Activated T-cell treated with anti-CD3 and anti-CD28 coated beads, Interleukin-2, amount 50 U/mL, for 24 hours (primary cell): ENCODE data around the gene CASQ2.

Experiments used
- DNase-seq: peaks from one replicate; pipeline ENCODE4 v3.0.0-alpha.2; 2020
- H3K27ac Mint-ChIP-seq: 2 replicates; pipeline ENCODE4 v1.8.0; 2020; ENCODE audit warnings: mild to moderate bottlenecking, mixed read lengths
- H3K27me3 Mint-ChIP-seq: 2 replicates; pipeline ENCODE4 v1.8.0; 2020; ENCODE audit warnings: mixed read lengths
- H3K36me3 Mint-ChIP-seq: 2 replicates; pipeline ENCODE4 v1.8.0; 2020; ENCODE audit warnings: low read depth, mixed read lengths
- H3K4me1 Mint-ChIP-seq: 2 replicates; pipeline ENCODE4 v1.8.0; 2020; ENCODE audit warnings: low read depth, mixed read lengths
- H3K4me3 Mint-ChIP-seq: 2 replicates; pipeline ENCODE4 v1.8.0; 2020; ENCODE audit warnings: mild to moderate bottlenecking, moderate library complexity, mixed read lengths
- H3K9me3 Mint-ChIP-seq: 2 replicates; pipeline ENCODE4 v1.8.0; 2020; ENCODE audit warnings: mixed read lengths

CASQ2 gene

DNA sequence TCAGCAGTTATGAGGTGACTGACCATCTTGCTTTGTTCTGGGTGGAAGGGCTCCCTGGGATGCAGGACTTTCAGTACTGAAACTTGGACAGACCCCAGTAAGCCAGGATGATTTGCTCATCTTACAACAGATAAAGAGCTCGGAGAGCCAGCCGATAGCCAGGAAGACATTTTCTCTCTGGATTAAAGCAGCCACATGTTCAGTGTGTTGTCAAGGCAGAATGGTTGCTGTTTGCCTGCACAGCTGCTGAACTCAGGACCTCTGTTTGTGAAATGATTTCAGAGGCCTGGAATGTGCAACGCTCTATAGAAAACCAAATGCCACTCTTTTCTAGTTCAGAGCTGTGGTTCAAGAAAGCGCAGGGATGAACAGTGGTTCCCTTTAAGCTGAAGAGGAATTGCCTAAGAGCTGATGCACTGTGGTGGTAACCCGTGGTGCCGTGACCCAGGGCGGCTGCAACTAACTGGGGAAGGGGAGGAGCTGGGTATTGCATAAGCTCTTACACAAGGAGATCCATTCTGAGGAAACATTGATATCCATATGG is 40.7 kb downstream of the CASQ2 start:
- Mint-ChIP-seq H3K4me1 (no peaks in the 10 kb centered on the region), H3K27me3 (peaks cover 3% of the 10 kb centered on the region), H3K9me3 (no peaks in the 10 kb centered on the region), H3K27ac (no peak overlapping the region), H3K4me3 (no peak overlapping the region), H3K36me3 (no peaks in the 10 kb centered on the region)
- no peak for DNase-seq

DNA sequence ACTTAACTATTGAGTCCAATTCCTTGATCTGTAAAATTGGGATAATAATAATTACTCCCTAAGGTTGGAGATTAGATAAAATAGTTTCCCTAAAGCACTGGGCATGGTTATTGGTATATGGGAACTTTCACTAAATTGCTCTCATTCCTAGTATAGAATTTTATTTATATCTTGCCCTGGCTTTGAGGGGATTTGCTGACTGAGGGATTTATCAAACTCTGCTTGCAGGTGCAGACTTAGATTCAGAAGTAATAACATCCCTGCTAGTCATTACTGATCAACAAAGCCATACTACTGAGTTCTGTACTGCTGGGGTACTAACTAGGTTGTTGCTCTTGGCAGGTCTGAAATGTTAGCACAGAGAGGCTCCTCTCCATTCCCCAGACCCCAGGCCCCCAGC is 41.9 kb downstream of the CASQ2 start:
- Mint-ChIP-seq H3K27me3 (peaks cover 6% of the 10 kb centered on the region), H3K4me1 (no peaks in the 10 kb centered on the region), H3K36me3 (no peaks in the 10 kb centered on the region), H3K9me3 (no peaks in the 10 kb centered on the region), H3K4me3 (no peak overlapping the region), H3K27ac (no peak overlapping the region)
- DNase-seq, result no peak

DNA sequence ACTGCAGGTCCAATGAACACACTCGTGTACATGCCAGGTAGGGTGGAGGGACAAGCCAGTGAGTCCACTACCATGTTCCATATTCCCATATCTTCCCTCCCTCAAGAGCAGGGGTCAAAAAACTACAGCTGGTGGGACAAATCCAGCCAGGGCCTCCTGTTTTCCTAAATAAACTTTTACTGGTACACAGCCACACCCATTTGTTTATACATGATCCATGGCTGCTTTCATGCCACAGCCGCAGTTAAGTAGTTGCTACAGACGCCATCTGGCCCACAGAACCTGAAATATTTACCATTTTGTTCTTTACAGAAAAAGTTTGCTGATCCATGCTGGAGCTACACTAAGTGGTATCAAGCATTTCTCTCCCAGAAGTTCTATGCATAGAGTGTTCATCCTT is 42.4 kb downstream of the CASQ2 start:
- DNase-seq, result no peak
- Mint-ChIP-seq H3K4me3 (no peak overlapping the region), H3K36me3 (no peaks in the 10 kb centered on the region), H3K27me3 (peaks cover 6% of the 10 kb centered on the region), H3K4me1 (no peaks in the 10 kb centered on the region), H3K27ac (no peak overlapping the region), H3K9me3 (no peaks in the 10 kb centered on the region)

- no peak overlapping the region for H3K4me3 Mint-ChIP-seq
- H3K9me3 Mint-ChIP-seq, result no peaks in the 10 kb centered on the region
- H3K36me3 Mint-ChIP-seq, result no peaks in the 10 kb centered on the region
- no peaks in the 10 kb centered on the region for H3K4me1 Mint-ChIP-seq
- no peak overlapping the region for H3K27ac Mint-ChIP-seq
- DNase-seq, result no peak
- peaks cover 6% of the 10 kb centered on the region for H3K27me3 Mint-ChIP-seq
These were observed 42.9 kb downstream of the CASQ2 start for GRCh38 chr1:115725600-115725999.

DNA sequence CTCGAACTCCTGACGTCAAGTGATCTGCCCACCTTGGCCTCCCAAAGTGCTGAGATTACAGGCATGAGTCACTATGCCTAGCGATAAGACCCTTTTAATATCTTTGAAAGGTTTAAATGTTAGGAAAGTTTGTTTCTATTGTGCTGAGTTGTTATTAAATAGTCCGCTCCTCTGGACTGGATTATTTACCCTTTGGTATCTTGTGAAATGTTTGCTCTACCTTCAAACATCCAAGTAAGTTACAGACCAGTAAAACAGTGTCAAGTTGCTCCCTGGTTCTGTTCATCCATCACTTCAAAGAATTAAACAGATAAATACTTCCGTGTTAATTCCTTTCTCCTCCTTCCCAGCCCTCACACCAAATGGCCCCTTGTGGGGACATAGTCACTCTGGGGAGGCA is 44.8 kb downstream of the CASQ2 start:
- Mint-ChIP-seq H3K4me1 (no peaks in the 10 kb centered on the region), H3K27ac (no peak overlapping the region), H3K4me3 (no peak overlapping the region), H3K9me3 (no peaks in the 10 kb centered on the region), H3K36me3 (no peaks in the 10 kb centered on the region), H3K27me3 (peaks cover 6% of the 10 kb centered on the region)
- no peak for DNase-seq

DNA sequence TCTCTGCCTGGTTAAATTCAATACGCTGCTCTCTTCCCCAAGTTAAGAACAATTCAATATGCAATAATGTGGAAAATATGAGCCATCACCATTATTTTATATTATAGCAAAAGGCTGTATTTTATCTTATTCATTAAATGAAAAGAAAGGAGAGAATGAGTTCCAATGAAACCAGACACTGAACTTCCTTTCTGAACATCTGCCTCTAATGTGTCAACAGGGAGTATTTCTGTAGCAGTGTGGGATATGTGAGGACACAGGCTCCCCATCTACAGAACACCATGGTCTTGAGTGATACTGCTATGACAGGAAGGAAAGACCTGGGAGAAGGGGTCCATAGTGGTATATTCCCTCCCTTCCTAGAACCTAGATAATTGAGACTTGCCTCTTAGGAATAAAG is 46.3 kb downstream of the CASQ2 start:
- H3K36me3 Mint-ChIP-seq, result no peaks in the 10 kb centered on the region
- H3K9me3 Mint-ChIP-seq, result no peaks in the 10 kb centered on the region
- no peak for DNase-seq
- H3K4me1 Mint-ChIP-seq, result no peaks in the 10 kb centered on the region
- peaks cover 19% of the 10 kb centered on the region for H3K27me3 Mint-ChIP-seq
- no peak overlapping the region for H3K27ac Mint-ChIP-seq
- H3K4me3 Mint-ChIP-seq, result no peak overlapping the region

DNA sequence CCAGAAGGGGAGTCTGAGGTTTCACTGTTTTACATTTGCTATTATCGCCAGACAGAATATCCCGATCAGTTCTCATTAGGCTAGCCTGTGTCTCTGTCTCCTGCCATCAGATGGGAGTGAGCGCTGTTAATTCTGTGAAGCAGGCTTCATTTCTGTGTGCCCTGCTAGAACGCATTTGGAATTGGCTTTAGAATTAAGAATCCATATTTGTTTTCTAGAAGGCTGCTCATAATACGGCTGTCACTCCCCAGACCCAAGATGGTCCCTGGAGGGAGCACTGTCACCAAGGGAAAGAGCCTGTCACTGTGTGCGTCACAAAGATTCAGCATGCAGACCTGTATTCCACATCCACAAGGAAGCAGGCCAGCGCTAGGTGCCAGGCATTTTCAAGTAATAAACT is 49.2 kb downstream of the CASQ2 start:
- Mint-ChIP-seq H3K27ac (no peak overlapping the region), H3K27me3 (peaks cover 29% of the 10 kb centered on the region), H3K4me3 (no peak overlapping the region), H3K4me1 (no peaks in the 10 kb centered on the region), H3K36me3 (no peaks in the 10 kb centered on the region), H3K9me3 (no peaks in the 10 kb centered on the region)
- no peak for DNase-seq

DNA sequence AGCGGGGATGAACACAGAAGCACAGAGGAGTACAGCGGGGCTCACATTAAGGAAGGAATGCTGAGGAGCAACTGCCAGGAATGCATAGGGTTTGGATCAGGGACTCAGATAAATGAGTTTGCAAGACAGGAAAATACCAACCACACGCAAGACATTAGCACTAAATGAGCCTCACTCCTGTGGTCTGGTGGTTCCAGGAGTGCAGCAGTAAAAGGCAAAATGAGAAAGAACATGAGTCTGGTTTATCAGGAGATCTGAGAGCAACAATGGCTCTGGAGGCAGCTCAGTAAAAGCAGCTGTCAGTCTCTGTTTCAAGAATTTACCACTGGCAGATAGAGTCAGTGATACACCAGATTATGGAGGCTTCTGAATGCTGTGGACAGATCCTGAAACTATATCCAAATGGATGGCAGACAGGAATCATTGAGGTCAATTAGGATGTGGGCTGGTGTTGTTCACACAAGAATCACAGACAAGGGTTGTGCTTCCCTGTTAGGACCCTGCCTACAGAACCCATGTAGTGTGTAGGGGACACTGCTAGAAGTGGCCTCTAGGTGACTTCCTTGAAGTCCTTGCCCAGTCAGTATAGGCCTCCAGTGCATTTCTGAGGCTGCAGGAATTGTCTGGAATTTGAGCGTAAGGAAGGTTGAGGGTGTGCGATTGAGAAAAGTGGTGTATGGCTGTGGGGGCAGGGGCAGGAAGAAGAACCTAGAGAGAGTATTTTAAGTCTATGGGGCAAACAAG is 50.3 kb downstream of the CASQ2 start:
- H3K27ac Mint-ChIP-seq, result no peak overlapping the region
- H3K4me3 Mint-ChIP-seq, result no peak overlapping the region
- H3K4me1 Mint-ChIP-seq, result no peaks in the 10 kb centered on the region
- no peak for DNase-seq
- H3K9me3 Mint-ChIP-seq, result no peaks in the 10 kb centered on the region
- no peaks in the 10 kb centered on the region for H3K36me3 Mint-ChIP-seq
- H3K27me3 Mint-ChIP-seq, result peaks cover 27% of the 10 kb centered on the region

DNA sequence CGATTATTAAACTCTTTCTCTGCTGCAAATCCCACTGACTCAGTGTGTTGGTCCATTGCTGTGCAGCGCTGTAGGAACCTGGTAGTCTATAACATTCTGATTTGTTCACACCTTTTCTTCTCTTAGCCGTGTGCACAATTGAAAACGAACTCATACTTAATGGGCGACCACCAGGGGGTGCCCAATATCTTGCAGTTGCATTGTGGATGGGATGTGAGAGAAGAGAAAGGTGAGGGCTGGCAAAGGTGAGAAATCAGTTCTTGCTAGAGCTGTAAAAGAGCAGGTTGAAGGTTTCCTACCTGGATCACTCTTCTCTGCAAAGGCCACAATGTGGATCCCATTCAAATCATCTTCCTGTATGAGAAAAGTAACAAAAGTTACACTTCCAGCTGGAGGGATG is 51.0 kb downstream of the CASQ2 start:
- no peaks in the 10 kb centered on the region for H3K36me3 Mint-ChIP-seq
- H3K9me3 Mint-ChIP-seq, result no peaks in the 10 kb centered on the region
- H3K27me3 Mint-ChIP-seq, result peaks cover 26% of the 10 kb centered on the region
- H3K4me3 Mint-ChIP-seq, result no peak overlapping the region
- no peak for DNase-seq
- H3K4me1 Mint-ChIP-seq, result no peaks in the 10 kb centered on the region
- H3K27ac Mint-ChIP-seq, result no peak overlapping the region

DNA sequence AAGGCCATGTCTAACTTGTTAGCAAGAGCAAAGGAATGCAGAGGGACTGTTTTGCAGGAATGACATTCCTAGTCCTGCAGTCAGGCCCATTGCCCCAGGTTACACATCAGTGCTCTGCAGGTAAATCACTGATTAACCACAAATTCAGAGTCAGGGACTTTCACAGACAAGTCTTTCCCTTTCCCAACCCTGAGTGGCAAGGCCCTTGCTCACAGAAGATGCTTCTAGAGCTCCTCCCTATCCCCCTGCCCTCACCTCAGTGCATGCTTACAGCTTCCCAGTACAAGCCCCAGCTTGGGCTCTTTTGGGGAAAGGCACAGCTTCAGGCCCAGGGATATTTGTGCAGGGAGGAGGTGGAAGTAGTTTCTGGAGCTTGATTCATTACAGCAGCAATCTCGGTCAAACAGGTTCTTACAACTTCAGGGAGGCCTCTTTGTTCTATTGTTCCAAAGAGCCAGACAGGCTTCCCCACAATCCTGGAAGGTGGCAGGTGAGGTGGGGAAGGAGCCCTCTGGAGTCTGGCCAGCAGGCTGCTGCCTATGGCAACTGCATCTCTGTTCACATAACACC is 53.9 kb downstream of the CASQ2 start:
- DNase-seq, result no peak
- Mint-ChIP-seq H3K4me1 (no peaks in the 10 kb centered on the region), H3K36me3 (no peaks in the 10 kb centered on the region), H3K27me3 (peaks cover 36% of the 10 kb centered on the region), H3K9me3 (no peaks in the 10 kb centered on the region), H3K4me3 (no peak overlapping the region), H3K27ac (no peak overlapping the region)

GRCh38 chr1:115713906-115714305 is 54.6 kb downstream of the CASQ2 start:
- H3K27me3 Mint-ChIP-seq, result peaks cover 43% of the 10 kb centered on the region

DNA sequence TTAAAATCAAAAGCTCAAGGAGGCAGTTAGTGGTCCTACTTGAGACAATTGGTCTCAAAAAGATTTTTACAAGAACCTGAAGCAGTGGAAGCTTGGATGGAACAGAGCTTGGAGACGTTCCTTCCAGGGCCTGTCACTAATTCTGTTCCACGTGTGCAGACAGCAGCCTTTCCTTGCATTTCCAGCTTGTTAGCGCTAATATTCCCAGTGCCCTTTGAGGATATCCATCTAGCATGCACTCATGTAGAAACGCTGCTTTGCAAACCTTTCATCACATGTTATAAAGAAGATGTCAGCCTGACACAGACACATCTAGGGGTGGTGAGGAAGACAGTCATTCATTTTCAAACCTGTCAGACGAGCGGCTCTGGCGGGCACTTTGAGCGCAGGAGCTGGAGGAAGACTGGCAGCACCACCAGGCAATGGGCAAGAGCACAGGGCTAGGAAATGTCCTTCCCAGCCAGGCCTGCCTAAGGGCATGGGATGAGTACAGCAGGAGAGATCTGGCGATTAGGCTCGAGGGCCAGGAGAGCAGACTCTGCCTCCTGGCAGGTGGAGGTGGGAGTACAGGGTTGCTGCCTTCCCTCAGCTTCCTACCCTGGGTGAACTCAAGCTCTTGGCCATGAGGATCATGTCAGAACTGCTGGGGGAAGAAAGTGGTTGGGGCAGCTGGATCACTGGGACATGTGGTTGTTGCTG is 55.5 kb downstream of the CASQ2 start:
- no peaks in the 10 kb centered on the region for H3K9me3 Mint-ChIP-seq
- no peaks in the 10 kb centered on the region for H3K36me3 Mint-ChIP-seq
- DNase-seq, result no peak
- H3K4me1 Mint-ChIP-seq, result no peaks in the 10 kb centered on the region
- H3K27ac Mint-ChIP-seq, result no peak overlapping the region
- no peak overlapping the region for H3K4me3 Mint-ChIP-seq
- peaks cover 39% of the 10 kb centered on the region for H3K27me3 Mint-ChIP-seq

More at GRCh38 chr1:115713906-115714305, 54.6 kb downstream of the CASQ2 start:
- H3K36me3 Mint-ChIP-seq, result no peaks in the 10 kb centered on the region
- no peak for DNase-seq
- no peaks in the 10 kb centered on the region for H3K4me1 Mint-ChIP-seq
- H3K4me3 Mint-ChIP-seq, result no peak overlapping the region
- H3K9me3 Mint-ChIP-seq, result no peaks in the 10 kb centered on the region
- no peak overlapping the region for H3K27ac Mint-ChIP-seq

GRCh38 chr1:115710859-115711624 is 57.5 kb downstream of the CASQ2 start:
- H3K27me3 Mint-ChIP-seq, result peaks cover 32% of the 10 kb centered on the region
- H3K9me3 Mint-ChIP-seq, result no peaks in the 10 kb centered on the region
- H3K36me3 Mint-ChIP-seq, result no peaks in the 10 kb centered on the region

GRCh38 chr1:115706587-115707425 is 61.7 kb downstream of the CASQ2 start:
- Mint-ChIP-seq H3K27ac (no peak overlapping the region), H3K4me1 (no peaks in the 10 kb centered on the region), H3K27me3 (peaks cover 26% of the 10 kb centered on the region), H3K4me3 (no peak overlapping the region), H3K9me3 (no peaks in the 10 kb centered on the region), H3K36me3 (no peaks in the 10 kb centered on the region)
- no peak for DNase-seq

More at GRCh38 chr1:115710859-115711624, 57.5 kb downstream of the CASQ2 start:
- Mint-ChIP-seq H3K4me3 (no peak overlapping the region), H3K27ac (no peak overlapping the region), H3K4me1 (no peaks in the 10 kb centered on the region)
- DNase-seq, result no peak
